Effector memory CD4-positive, alpha-beta T cell (primary cell): ENCODE measurements around the gene MRFAP1L1.

Experiments used
- DNase-seq, 3 donors: peaks; one replicate each; pipeline ENCODE4 v3.0.0-alpha.2; 2020
- H3K27ac ChIP-seq: 2 replicates; pipeline ENCODE4 v1.7.0; 2013; ENCODE audit warnings: mild to moderate bottlenecking, low read length, moderate library complexity; ENCODE audit not compliant: insufficient read depth, poor library complexity, severe bottlenecking
- H3K27me3 ChIP-seq: replicated peaks from 2 replicates; pipeline ENCODE4 v1.7.0; 2013; ENCODE audit warnings: mild to moderate bottlenecking, low read length; ENCODE audit not compliant: insufficient read depth, control insufficient read depth, poor library complexity, severe bottlenecking
- H3K36me3 ChIP-seq: 2 replicates; pipeline ENCODE4 v1.7.0; 2013; ENCODE audit warnings: mild to moderate bottlenecking, low read length, moderate library complexity; ENCODE audit not compliant: control insufficient read depth, insufficient read depth
- H3K4me1 ChIP-seq: 2 replicates; pipeline ENCODE4 v1.7.0; 2013; ENCODE audit warnings: low read length, mild to moderate bottlenecking; ENCODE audit not compliant: control insufficient read depth, insufficient read depth, poor library complexity, severe bottlenecking
- H3K4me3 ChIP-seq: 2 replicates; pipeline ENCODE4 v1.7.0; 2013; ENCODE audit warnings: low read length, low read depth, mild to moderate bottlenecking; ENCODE audit not compliant: insufficient read depth, poor library complexity, severe bottlenecking
- H3K9me3 ChIP-seq: 2 replicates; pipeline ENCODE4 v1.7.0; 2013; ENCODE audit warnings: mild to moderate bottlenecking, low read length, moderate library complexity; ENCODE audit not compliant: control insufficient read depth

Gene MRFAP1L1

DNA sequence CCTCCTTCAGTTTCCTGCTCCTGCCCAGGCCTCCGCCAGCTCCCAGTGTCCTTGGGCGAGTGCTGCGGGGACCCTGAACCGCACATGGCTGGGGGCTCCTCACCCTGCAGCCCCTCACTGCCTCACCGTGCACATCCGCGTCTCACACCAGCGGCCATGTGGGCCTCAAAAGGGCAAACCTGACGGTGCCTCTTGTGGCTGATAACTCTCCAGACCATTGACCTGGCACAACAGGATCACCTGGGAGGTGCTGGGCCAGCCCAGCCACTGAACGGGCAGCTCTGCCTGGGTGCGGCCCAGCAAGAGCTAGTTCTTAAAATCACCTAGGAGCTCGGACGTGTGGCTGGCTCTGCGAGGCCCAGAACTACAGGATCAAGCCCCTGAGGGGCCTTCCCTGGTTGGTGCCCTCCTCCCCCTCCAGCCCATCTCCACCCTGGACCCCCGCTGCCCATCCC, 20.1 kb downstream of the MRFAP1L1 start:
- no peak for DNase-seq
- no peaks in the 10 kb centered on the region for H3K27me3 ChIP-seq
- H3K27ac ChIP-seq = peak overlapping the region; percentile 81
- peak overlapping the region; percentile 38 for H3K4me3 ChIP-seq
- H3K36me3 ChIP-seq = no peaks in the 10 kb centered on the region
- H3K4me1 ChIP-seq = peaks cover 67% of the 10 kb centered on the region
- H3K9me3 ChIP-seq = no peaks in the 10 kb centered on the region

DNA sequence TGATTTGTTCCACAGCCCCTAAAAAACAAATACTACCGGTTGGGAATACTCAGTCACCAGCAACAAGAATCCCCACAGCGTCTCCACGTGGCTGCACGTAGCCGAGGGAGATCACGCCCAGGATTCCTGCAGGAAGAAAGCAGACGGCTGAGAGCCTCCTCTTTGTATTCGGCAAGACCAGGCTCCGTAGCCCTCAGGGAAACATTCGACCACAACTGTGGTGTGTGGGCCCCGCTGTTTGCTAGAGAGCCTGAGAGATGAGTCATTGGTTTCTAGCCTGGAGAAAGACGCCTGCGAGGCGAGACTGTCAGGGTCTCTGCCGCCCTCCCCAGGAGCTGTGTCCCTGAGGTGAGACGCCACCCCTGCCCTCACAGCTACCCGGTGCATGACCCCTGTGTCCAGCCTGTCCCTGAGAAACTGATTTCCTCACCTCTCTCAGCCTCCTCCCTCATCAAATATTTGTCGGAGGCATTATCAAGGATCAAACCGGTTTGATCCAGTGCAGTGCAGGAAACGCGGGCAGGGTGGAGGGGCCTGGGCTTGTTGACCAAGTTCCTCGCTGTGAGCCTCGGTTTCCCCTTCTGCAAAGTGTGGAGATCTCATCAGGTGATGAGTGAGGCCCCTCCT, 20.7 kb downstream of the MRFAP1L1 start:
- H3K36me3 ChIP-seq = no peaks in the 10 kb centered on the region
- peaks cover 62% of the 10 kb centered on the region for H3K4me1 ChIP-seq
- peak overlapping the region; percentile 81 for H3K27ac ChIP-seq
- peak; percentile 62 to 71 (median 68) for DNase-seq
- peak overlapping the region; percentile 38 for H3K4me3 ChIP-seq
- no peaks in the 10 kb centered on the region for H3K9me3 ChIP-seq
- no peaks in the 10 kb centered on the region for H3K27me3 ChIP-seq

DNA sequence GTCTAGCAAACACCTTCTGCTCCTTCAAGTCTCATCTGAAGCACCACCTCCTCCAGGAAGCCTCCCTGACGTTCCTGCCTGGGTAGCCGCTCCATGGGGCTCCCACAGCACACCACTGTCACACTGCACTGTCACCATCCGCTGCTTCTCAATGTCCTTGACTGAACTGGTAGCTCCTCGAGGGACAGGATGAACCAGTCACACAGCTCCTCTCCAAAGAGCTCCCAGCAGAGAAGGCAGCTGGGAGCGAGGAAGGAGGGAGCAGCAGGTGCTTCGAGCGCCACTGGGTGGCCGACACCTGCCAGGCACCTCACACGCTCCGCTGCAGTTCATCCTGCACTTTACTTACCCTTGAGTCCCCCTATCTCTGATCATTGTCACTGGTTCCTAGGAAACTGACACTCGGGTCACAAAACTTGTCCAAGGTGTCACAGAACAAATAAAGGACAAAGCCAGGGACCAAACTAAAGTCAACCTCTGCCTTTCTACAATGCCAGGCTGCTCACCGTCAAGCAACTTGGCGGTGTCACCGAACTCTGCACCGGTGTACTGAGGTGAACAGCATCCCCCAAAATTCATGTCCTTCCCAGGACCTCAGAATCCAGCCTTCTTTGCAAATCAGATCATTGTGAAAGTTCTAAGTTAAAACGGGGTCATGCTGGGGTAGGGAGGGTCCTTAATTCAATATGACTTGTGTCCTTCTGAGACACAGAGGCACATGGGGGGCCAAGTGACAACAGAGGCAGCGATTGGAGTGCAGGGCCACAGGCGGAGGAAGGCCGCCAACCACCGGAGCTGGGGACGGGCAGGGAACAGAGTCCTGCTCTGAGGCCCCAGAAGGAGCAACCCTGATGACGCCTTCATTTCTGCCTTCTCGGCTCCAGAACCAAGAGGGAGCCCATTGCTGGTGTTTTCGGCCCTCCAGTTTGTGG, 21.5 kb downstream of the MRFAP1L1 start:
- H3K4me1 ChIP-seq = peaks cover 54% of the 10 kb centered on the region
- H3K27ac ChIP-seq = peak overlapping the region; percentile 81
- H3K27me3 ChIP-seq = no peaks in the 10 kb centered on the region
- no peaks in the 10 kb centered on the region for H3K36me3 ChIP-seq
- H3K4me3 ChIP-seq = no peak overlapping the region
- DNase-seq = no peak
- no peaks in the 10 kb centered on the region for H3K9me3 ChIP-seq

DNA sequence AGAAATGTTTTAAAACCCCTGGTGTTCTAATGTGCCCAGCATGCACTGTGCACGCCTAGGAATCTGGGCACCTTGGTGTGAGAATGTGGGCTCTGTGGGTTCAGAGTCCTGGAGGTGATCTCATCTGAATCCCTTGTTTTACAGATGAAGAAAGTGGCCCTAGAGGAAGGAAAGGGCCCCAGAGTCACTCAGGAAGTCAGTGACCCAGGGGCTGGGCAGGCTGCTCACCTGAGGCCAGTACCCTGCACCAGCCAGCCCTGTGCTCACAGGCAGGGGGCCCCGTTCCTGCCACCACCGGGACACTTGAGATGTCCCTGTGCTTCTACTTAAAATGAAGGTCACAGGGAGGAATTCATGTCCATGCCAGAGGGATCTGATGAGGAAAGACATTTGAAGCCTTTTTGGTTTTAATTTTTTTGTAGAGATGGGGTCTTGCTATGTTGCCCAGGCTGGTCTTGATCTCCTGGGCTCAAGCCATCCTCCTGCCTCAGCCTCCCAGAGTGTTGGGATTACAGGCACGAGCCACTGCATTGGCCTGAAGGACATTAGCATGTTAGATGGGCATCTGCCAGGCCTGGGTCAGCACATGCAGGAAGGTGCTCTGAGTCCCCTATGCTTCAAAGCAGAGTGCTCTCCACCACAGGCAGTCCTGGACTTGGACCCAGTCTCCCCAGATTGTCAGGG, 23.4 kb downstream of the MRFAP1L1 start:
- H3K4me3 ChIP-seq = no peak overlapping the region
- H3K27me3 ChIP-seq = no peaks in the 10 kb centered on the region
- no peaks in the 10 kb centered on the region for H3K9me3 ChIP-seq
- peaks cover 5% of the 10 kb centered on the region for H3K36me3 ChIP-seq
- H3K27ac ChIP-seq = no peak overlapping the region
- H3K4me1 ChIP-seq = peaks cover 40% of the 10 kb centered on the region
- DNase-seq = no peak

DNA sequence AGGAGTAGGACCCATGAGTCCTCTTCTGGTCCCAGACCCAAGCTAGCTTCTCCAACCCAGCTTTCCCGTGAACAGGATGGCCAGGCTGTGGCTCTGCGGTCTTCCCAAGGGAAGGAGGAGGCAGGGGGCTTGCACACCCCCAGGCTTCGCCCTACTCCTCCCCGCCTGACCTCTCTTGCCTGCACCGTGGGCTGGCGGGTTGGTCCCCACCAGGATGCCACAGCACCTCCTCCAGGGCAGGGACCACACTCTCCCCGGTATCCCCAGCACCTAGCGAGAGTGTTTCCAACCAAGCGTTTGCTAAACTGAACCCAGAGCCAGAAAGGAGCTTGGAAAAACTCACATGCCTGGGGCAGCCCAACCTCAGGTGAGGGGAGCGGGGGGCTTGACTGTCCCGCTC, 25.0 kb downstream of the MRFAP1L1 start:
- Histone ChIP-seq H3K36me3 (peaks cover 5% of the 10 kb centered on the region), H3K9me3 (no peaks in the 10 kb centered on the region), H3K27me3 (no peaks in the 10 kb centered on the region), H3K27ac (no peak overlapping the region), H3K4me1 (peaks cover 26% of the 10 kb centered on the region), H3K4me3 (no peak overlapping the region)
- DNase-seq = no peak

DNA sequence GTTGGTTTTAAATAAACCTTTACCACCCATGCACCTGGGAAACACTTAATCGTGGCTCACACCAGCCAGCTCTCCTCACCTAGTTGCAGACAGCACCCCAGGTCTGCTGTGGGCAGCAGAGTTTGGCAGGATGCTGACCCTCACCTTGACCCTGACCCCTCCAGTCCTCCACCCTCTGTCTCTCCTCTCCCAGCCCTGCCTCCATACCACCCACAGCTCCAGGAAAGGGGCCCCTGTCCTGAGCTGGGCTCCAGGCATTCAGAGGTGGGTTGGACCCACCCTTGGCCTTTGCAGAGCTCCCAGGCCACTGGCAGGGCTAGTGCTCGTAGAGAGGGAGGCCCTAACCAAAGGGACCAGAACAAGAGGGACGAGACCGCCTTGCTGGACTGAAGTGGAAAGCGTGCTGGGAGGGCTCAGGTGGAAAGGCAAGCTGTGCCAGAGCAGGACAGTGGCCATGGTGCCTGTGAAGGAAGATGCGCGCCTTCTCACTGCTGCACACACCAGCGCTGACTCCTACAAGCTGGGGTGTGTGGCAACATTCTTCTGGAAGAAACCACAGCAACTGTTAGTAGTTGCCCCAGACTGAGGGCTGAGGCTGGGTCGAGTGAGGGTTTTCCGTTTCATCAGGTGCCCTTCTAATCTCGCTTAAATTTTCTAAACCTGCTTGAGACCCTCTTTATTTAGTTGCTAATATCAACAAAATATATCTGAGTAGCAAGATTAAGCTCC, 26.6 kb downstream of the MRFAP1L1 start:
- Histone ChIP-seq H3K9me3 (no peaks in the 10 kb centered on the region), H3K36me3 (peaks cover 5% of the 10 kb centered on the region), H3K27me3 (no peaks in the 10 kb centered on the region), H3K4me1 (peaks cover 10% of the 10 kb centered on the region), H3K27ac (no peak overlapping the region), H3K4me3 (no peak overlapping the region)
- DNase-seq = no peak

DNA sequence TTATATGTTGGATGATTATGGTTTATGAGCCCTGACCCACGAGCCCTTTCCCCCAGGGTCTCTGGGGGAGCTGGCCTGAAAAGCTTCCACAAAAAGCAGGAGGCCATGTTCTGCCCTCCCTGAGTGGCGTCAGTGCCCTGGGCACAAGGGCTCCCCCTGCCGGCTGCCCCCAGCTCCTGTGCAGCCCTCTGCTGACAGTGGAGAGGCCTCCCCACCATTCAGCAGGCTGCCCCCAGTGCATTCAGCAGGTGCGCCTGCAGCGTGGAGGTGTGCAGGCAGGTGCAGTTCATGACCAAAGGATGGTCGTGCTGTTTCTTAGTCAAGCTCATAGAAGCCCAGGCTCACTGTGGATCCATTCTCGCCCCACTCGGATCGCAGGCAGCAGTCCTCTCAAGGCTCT, 28.5 kb downstream of the MRFAP1L1 start:
- Histone ChIP-seq H3K9me3 (no peaks in the 10 kb centered on the region), H3K4me1 (peaks cover 13% of the 10 kb centered on the region)
- no peak for DNase-seq

DNA sequence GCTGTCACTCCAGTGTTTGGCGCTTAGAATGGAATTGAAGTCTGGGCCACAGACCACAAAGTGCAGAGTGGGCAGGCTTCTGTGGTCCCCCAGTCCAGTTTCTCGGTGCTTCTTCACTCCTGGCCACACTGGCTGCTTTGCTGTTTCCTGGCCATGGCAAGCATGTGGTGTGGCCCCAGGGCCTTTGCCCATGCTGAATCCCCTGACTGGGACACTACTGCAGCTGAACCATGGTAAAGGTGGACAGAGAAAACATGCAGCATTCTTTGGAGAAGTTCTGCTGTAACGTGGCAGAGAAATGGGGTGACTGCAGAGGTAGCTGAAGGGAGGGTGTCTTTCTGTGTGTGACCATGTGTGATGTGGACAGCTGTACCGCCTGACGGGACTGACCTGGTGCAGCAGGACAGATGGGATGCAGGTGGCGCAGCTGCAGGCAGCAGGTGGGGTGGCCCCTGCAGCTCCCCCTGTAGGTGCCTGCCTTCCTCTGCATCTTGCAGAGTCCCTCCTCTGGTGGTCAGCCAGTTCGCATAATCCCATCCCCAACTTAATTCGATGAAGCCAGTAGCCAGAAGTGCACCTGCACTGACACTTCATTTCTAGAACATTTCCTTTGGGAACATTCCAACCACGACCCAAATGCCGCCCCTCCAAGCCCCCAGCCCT, 29.2 kb downstream of the MRFAP1L1 start:
- H3K36me3 ChIP-seq = peaks cover 7% of the 10 kb centered on the region
- no peak overlapping the region for H3K4me3 ChIP-seq
- no peaks in the 10 kb centered on the region for H3K9me3 ChIP-seq
- DNase-seq = no peak
- H3K27me3 ChIP-seq = no peaks in the 10 kb centered on the region
- H3K4me1 ChIP-seq = peaks cover 20% of the 10 kb centered on the region
- no peak overlapping the region for H3K27ac ChIP-seq

More for the DNA sequence above, 28.5 kb downstream of the MRFAP1L1 start:
- H3K27ac ChIP-seq = no peak overlapping the region
- no peak overlapping the region for H3K4me3 ChIP-seq
- H3K36me3 ChIP-seq = peaks cover 7% of the 10 kb centered on the region
- H3K27me3 ChIP-seq = no peaks in the 10 kb centered on the region
